Measurements from ENCODE around the gene FLT4.

Gene FLT4

GRCh38 chr5:180605554-180606214 lies 43.7 kb downstream of the FLT4 start:
- DNase-seq (ENCODE audit: low spot score): peak; percentile 30

- DNase-seq (ENCODE audit: low spot score): no peak
Measured at GRCh38 chr5:180604271-180604670, 45.1 kb downstream of the FLT4 start.

- no peak for DNase-seq (ENCODE audit: low spot score)
Measured at GRCh38 chr5:180603076-180603594, 46.3 kb downstream of the FLT4 start.

- DNase-seq (ENCODE audit: low spot score): no peak
Measured at GRCh38 chr5:180602481-180603075, 46.8 kb downstream of the FLT4 start.

- peak; percentile 34 for DNase-seq (ENCODE audit: low spot score)
Measured at GRCh38 chr5:180601591-180602480, 47.6 kb downstream of the FLT4 start.

GRCh38 chr5:180600554-180601041 lies 48.8 kb downstream of the FLT4 start:
- DNase-seq (ENCODE audit: low spot score): no peak

GRCh38 chr5:180599981-180600553 lies 49.3 kb downstream of the FLT4 start:
- no peak for DNase-seq (ENCODE audit: low spot score)

GRCh38 chr5:180599590-180599914 lies 49.8 kb downstream of the FLT4 start:
- no peak for DNase-seq (ENCODE audit: low spot score)

- DNase-seq (ENCODE audit: low spot score): no peak
Measured at GRCh38 chr5:180598797-180599589, 50.4 kb downstream of the FLT4 start.

- DNase-seq (ENCODE audit: low spot score): no peak
Measured at GRCh38 chr5:180598316-180598701, 51.1 kb downstream of the FLT4 start.

- no peak for DNase-seq (ENCODE audit: low spot score)
Measured at GRCh38 chr5:180596668-180597231, 52.6 kb downstream of the FLT4 start.

- DNase-seq (ENCODE audit: low spot score): no peak
Measured at GRCh38 chr5:180596115-180596667, 53.2 kb downstream of the FLT4 start.

- no peak for DNase-seq (ENCODE audit: low spot score)
Measured at GRCh38 chr5:180595381-180596114, 53.9 kb downstream of the FLT4 start.

GRCh38 chr5:180595046-180595379 lies 54.4 kb downstream of the FLT4 start:
- no peak for DNase-seq (ENCODE audit: low spot score)

- no peak for DNase-seq (ENCODE audit: low spot score)
Measured at GRCh38 chr5:180594311-180595045, 54.9 kb downstream of the FLT4 start.

- no peak for DNase-seq (ENCODE audit: low spot score)
Measured at GRCh38 chr5:180593446-180594206, 55.8 kb downstream of the FLT4 start.

GRCh38 chr5:180592176-180592575 lies 57.2 kb downstream of the FLT4 start:
- peak; percentile 17 for DNase-seq (ENCODE audit: low spot score)

GRCh38 chr5:180591311-180591887 lies 58.0 kb downstream of the FLT4 start, which contains the start of gene SCGB3A1:
Gene SCGB3A1, minus strand, starts transcription at chr5:180591499. Its CDS starts 37 bp downstream, at chr5:180591462.
- DNase-seq (ENCODE audit: low spot score): no peak
